ENCODE data around the gene JAZF1.

Gene JAZF1

DNA sequence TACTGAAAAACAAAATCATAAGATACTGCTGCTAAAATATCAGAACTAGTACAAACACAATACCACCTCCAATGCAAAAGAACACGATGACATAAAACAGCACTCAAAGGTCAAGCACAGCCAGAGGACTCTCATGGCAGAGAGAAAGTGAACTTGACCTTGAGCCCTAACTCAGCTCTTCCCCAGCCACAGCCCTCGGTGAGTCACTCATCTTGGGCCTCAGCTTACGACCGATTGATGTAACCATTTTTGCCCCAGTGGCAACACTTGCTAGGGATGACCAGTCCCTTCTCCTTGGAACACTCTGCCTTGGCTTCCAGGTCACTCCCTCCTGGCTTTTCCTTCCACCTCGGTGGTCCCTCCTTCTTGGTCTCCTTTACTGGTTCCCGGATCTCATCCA, 77.8 kb downstream of the JAZF1 start:
- no peak for DNase-seq

DNA sequence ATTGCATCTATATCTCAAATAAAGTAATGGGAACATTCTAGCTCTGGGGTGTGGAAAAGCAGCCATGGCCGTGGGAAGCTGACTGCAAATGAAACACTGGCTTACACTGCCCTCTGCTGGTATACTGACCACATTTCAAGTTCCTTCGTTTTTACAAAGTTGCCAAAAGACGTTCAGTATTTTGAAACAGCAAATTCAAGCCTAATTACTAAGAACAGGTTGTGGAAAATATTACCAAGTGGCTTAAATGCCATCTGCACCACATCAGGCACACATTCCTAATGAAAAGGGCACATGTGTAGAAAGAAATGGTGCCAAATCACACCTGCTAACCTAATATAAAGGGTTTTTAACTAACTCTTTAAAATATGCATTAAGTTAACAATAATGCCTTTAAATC, 83.9 kb downstream of the JAZF1 start:
- DNase-seq, result peak; percentile 68

DNA sequence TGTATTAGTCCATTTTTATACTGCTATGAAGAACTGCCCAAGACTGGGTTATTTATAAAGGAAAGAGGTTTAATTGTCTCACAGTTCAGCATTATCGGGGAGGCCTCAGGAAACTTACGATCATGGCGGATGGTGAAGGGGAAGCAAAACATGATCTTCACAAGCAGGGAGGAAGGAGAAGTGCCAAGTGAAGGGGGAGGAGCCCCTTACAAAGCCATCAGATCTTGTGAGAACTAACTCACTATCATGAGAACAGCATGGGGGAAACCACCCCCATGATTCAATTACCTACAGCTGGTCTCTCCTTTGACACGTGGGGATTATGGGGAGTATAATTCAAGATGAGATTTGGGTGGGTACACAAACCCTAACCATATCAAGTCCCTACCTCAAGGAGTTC, 85.4 kb downstream of the JAZF1 start:
- DNase-seq, result no peak

DNA sequence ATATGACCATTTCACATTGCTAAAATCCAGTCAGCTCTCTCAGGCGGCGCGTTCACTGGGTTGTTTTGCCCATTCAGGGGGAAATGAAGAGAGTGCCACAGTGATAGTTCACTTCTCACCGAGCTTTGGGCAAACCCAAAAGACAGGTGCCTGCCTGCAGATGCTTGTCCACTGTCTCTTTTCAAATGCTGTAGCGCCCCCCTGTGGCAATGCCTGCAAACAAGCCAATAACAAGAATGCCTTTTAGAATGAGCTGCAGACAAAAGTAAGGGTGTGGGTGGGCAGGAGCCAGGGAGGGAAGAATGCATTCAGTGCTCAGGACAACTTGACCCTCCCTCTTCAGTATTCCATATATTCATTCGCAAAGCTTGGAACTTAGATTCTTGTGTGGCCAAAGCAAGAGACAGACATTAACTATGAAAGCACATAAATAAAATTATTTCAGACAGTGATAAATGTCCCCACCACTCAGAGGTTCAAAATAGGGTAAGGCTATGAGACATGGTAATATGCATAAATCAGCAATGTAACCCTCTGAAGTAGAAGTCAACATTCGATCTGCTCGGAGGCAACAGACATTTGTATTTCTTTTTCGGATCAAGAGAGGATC, 86.9 kb downstream of the JAZF1 start:
- DNase-seq, result peak; percentile 82

DNA sequence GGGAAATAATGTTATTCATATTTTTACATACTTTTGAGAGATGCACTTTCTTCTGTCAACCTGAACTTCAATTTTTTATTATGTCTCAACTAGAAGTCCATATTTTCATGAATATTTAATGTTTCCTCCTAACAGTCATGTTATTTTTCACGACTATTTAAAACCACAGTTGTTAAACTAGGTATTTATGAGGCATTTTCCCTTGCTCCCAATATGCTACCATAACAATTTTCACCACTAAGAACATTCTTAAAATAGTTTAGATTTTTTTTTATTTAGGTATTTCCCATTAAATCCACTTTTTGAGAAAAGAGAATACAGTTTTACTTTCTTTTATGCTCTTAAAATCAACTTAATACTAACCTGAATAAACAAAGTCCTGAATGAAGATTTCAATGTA, 89.4 kb downstream of the JAZF1 start:
- DNase-seq, result no peak

DNA sequence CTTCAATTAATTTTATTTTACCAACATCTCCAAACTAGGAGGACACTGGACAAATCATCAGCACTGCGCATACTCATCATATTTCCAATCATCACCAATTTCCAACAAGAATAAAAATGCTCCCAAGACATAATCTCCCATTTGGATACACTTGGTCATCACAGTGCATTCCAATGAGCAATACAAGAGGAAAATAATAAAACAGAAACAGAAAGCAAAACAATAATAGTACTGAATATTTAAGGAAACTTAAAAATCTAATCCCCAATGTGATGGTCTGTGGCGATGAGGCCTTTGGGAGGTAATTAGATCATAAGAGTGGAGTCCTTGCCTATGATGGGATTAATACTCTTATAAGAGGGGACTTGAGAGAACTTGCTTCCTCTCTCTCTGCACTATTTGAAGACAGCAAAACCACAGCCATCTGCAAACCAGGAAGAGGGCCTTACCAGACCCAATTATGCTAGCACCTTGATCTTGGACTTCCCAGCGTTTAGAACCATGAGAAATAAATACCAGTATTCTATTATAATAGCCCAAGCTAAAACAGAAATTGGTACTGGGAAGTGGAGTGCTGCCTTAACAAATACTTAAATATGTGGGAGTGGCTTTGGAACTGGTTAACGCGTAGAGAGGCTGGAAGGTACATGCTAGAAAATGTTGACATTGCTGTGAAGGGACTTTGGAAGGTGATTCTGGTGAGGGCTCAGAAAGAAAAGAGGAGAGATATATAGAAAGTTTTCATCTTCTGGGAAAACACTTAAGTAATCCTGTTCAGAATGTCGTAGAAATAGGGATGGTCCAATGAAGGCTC, 91.5 kb downstream of the JAZF1 start:
- peak; percentile 39 for DNase-seq

DNA sequence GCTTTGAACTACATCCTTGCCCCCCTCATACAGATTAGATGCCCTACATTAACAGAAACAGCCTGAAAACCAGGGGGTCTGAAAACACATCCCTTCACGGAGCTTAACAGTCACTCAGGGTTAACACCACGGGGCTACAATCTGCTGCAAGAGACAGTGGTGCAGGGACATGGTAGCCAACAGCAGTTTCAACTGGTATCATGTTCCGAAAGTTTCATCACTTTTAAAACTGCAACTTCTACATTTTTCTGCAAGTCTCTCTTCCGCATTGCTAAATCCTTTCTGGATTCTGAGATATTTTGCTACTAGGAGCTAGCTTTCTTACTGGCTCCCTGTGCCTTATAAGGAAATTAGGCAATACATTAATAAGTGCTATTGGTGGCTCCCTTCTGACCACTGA, 92.6 kb downstream of the JAZF1 start:
- DNase-seq, result no peak

DNA sequence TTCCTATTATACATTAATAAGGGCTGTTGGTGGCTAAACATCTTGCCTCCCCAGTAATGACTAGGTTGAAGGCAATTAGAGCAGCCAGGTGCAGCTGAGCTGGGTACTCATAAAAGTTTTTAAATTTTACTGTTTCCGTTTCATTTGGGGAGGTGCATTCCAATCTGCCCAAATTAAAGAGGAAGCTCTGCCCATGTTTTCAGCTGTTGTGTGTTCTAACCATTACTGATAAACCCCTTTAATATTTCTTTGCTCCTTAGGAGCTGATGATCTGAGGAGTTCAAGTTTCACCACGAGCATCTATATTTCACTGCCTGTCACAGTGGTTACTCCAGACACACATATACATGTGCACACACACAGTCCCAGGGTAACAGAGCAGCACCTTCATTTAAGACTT, 94.4 kb downstream of the JAZF1 start:
- DNase-seq, result no peak

DNA sequence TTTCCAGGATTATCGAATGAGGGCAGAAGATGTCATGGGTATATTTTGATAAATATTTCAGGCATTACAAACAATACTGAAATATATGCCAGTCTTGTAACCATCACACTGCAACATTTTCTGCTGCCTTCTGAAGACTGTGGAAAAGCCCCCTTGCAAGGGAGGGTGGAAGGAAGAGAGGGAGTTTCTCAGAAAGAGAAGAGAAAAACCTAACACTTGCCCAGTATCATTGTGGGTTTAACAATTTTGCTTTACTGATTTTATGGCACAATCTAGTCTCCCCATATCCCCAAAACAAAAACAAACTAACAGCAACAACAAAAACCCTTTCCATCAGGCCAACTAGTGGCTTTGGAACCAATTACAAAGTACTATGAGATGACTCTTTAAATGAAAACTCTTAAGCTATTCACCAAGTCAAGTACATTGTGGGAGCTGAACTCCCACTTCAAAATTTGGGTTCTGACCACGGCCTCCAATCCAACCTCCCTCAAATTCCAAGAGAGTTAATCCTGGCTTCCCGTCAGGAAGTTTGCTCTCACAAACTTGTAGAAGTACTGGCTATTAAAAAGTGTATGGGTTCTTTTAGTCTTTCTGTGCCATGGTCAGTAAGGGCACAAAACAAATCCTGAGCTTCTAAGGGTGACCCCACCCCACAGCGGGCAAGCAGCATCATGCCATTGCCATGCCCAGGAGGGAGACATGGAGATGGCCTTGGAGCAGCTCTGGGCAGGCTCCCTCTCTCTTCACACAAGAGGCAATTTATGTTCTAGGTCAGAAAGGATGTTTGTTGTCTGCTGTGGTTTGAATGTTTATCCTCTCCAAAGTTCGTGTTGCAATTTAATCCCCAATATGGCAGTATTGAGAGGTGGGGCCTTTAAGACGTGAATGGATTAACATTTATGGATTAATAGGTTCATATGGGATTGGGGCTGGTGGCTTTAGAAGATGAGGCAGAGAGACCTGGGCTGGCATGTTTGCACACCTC, 96.3 kb downstream of the JAZF1 start:
- DNase-seq, result peak; percentile 35

DNA sequence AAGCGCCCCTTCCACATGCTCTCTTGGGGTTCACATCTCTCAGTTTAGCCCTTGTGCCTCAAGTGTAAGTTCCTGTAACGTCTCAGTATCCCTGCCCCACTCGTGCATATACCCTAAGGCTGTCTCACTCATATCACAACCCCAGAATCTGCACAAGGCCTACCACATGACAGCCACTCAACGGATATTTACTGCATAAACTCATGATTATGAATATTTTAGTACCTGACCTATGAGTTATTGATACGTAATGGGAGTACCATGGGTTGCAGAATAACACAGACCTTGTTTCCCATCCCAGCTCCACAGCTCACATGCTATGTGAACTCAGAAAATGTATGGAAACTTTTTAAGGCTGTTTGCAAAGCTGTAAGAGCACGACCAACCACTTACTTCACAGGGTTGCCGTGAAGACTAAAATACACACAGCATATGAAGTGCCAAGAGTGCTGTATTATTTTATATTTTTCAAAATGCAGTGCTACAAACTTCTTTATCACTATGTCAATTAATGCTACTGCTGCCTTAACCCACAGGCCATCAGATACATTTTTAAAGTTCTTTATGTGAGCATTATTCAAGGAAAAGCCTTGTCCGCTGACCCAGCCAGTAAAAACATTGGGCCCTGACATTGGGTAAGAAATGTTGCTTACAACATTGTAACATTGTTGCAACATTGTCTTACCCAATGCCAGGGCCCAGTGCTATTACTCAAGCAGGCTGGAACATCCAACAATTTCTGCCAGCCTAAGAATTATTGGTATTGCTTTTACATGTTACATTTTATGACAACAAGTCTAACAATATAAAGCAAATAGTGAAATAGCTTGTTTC, 97.2 kb downstream of the JAZF1 start:
- DNase-seq, result no peak

DNA sequence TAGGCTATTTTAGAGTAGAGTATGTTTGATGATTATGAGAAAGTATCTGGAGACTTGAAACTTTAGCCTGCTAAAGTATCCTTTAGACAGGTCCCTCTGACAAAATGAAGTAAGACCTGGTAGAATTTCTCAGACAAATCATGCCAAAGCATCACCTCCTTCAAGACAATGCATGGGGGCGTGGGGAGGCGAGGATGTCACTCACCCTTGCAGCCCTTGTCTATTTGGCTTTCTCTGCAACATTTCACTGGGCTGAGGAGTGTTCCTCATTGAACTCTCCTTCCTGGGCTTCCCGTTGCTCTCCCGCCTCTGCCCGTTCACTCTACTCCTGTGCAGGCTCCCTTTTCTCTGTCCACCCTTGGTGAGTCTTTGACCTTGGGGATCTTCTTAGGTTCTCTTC, 98.5 kb downstream of the JAZF1 start:
- no peak for DNase-seq

DNA sequence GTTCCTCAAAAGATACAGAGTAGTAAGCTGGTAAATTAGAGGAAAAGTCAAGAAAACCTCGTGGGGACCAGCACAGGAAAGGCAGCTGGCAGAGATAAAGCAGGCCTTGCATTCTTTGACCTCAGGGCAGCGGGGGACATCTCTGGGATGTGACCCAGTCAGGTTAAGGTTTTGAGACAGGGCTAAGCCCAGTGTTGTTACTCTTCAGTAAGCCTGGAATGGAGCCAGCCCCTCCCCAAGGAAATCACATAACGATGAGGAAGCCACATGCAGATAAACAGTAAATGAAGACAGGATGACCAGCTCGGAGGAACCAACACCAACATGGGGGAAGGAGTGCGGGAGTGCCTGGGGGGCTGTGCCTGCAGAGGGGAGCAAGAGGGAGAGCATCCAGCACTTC, 99.6 kb downstream of the JAZF1 start:
- no peak for DNase-seq

DNA sequence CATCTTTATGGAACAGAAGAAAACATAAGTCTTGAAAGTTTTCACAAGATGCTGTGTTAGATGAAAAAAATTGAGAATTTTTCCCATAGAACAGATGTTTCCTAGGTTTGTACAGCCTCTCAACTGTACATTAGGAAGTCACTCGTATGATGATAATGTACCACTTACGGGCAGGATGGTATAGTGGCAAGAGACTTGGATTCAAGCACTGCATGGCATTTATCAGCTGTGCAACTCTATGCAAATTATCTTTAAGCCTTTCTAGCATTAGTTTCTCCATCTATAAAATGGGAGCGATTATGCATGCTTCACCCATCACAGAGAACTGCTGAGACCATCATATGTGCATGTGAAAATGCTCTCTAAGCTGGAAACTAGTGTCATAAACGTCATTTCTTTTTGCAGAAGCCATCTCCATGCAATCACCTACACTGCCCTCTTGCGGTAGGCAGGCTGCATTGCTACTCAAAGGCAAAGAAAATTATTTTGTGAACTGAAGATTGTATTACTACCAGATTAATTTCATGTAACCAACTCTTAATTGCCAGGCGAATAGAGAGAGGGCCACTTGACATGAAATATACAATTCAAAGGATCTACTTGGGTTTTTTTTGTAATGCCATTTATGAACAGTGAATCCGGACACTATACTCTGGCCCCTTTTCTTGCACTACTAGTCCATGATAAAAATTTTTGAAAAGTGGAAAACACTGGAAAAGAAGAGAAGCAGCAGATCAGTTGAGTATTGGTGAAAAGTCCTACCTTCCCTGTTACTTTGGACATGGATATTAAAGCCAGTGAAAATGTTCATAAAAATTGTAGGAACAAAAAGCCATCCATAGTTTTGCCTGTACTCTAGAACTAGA, 102.3 kb downstream of the JAZF1 start:
- peak; percentile 47 for DNase-seq

DNA sequence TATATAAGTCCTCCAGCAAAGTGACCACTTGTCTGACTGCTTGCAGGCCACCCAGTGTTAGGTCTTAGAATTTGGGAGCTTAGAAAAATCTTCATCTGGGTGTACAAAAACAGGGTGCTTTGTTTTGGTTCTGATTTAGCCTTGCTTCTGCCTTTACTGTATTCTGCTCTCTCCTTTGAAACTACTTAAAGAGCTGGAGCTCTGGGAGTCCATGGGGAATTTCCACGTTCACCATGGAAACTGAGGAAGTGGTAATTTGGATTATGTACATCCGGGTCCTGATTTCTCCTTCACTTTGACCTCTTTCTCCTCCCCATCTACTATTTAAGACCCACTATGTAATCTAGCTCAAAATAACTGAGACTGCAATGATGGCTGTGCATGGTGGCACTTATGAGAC, 103.0 kb downstream of the JAZF1 start:
- DNase-seq, result no peak

DNA sequence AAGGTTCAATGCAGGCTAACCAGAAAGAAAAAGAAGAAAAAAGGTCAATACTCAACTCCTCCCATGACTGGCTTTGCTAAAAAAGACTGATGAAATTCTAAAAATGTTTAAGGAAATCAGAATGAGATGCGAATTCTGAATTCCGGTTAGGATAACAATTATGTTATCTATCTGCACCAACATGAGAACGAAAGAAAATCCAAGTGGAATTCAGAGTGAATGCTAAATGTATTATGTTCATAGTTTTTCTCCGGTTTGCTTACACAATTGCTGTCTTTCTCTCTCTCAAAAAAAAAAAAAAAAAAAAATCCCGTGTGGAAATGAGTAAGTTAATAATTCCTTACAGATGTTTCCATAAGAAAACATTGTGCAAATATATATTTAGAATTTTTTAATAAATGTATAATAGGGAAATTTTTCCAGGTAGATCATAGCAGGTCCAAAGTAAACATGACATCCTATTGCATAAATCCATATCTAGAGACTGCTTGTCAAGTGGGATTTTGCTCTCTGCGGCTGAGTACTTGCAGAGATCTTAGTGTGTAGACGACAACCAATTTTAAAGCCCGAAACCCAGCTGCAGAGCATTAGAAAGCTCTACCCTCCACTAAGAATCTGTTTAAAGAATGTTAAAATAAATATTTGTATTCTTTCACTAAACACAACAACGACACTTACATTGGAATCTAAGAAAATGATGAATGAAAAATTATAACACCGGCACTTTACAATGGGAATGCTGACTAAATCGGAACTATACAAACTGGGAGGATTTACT, 104.0 kb downstream of the JAZF1 start:
- DNase-seq, result no peak

DNA sequence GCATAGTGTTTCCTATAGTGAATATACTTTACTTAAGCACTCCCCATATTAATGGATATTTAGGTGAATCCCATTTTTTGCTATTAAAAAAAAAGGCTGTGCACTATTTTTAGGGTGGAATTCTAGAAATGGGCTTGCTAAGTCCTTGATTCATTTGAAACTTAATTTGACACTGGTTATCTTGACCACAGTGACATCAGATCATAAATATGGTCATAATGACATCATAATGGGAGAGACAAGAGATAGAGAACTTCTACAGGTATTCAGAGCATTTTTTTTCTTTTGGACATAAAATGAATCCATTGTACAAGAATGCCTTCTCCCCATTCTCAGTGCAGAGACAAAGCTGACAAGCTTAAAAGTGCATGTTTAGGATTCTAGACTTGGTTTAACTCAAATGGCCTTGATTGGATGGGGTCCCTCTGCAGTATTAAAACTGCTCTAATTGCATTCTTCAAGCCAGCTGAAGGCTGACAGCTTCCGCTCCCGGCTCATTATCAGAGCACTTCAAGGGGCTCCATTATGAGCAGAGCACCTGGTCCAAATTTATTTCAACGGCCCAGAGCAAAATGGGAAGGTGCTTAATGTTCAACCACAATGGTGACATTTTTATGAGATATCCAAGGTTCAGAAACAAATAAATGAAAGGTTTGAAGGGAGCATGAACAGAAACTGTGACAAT, 104.8 kb downstream of the JAZF1 start:
- DNase-seq, result no peak

DNA sequence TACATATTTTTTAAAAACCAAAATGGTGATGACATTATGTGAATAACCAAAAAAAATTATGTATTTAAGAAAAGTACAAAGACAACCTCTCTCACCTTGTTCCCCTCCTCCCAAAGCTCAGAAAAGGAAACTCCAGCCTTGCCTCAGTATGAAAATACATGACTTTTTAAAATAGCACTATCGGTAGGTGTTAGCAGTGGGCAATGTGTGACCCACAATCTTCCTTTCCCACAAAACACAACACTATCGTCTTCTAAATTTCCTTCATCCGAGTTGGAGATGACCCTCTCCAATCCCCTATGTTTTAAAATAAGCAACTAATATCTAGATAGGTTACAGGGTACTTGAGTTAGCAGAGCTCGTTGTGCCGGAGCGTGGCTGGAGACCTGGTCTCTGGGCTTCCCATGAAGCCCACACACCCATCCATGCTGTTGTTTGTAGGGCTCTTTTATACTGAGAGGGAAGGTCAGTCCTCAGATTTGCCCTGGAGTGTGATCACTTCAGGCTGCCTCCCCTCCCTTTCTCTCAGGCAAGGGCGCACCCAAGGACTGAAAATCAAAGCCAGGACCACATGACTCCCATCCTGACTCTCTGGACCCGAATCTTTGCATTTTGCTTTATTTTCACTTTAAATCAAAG, 107.6 kb downstream of the JAZF1 start:
- no peak for DNase-seq

DNA sequence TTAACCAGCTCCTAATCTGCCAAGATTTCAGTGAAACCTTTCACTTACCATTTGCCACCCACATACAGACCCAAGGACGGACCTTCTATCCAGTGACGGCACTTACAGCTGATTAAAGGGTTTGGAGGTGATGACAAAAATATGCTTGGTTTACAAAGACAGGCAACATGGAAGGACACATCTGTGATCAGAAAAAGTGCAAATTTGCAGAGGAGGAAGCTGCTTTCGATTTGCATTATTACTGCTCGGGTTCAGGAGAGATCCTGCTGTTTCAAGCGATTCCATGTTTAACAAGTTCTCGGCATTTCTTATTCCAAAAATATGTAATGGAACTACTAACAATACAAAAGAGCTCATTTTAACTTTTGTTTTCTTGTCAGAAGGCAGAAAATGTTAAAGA, 109.0 kb downstream of the JAZF1 start:
- no peak for DNase-seq

DNA sequence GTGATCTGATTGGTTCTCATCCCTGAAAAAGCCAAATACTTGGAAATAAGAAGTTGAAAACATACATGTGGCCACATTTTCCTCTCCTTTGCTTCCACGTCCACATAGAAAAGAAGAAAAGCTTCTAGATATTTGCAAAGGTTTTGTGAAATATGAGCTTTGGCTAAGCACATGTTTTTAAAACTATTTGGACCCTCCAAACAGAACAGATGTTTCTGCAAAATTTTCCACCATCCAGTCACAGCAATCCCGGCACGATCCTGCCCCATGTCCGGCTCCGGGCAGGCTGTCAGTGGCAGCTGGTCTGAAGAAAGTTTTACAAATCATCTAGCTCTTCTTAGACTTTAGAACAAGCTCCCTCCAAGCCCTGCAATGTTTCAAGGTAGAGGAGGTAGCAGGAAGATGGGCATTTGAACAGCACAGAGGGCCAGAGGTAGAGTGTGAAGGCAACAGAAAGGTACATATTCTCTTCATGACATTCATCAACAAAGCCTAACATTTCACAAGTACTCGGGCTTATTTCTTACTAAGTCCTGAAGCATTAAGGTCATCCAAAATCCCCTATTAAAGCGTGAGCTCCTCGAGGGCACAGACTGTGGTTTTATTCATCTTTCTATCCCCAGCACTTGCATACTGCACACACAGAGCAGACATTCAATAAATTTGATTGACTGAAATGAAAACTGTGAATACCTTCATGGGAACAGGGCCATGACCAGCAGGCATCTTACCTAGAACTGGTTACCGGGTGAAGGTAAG, 110.1 kb downstream of the JAZF1 start:
- peak; percentile 43 for DNase-seq
